HG02571 (cell line): ENCODE data around the gene MACC1.

ENCODE experiments used
- ATAC-seq: cut with Tn5 transposase; IDR thresholded peaks from one replicate; pipeline ENCODE4 v1.9.1; 2021; ENCODE audit warnings: mild to moderate bottlenecking, moderate library complexity; ENCODE audit not compliant: unreplicated experiment

MACC1 gene

GRCh38 chr7:20085086-20085485 is 132.1 kb downstream of the MACC1 start:
- no peak for ATAC-seq
